ENCODE data around the gene FSTL5. TPM values are rescaled to one million over a fixed set of nuclear protein-coding genes. Genes with fewer than 3 reads are reported as not detected.

Gene FSTL5
- total RNA-seq, 1 donor: not detected

GRCh38 chr4:162016219-162016618 lies 147.6 kb downstream of the FSTL5 start:
- Histone ChIP-seq H3K4me1 (ENCODE audit: insufficient read depth, low read length) (no peaks in the 10 kb centered on the region), H3K27ac (ENCODE audit: low read depth, low read length) (no peak overlapping the region), H3K36me3 (ENCODE audit: insufficient read depth, low read length) (no peaks in the 10 kb centered on the region), H3K4me3 (ENCODE audit: insufficient read depth, low read length) (no peak overlapping the region), H3K79me2 (ENCODE audit: insufficient read depth, low read length) (no peaks in the 10 kb centered on the region), H3K9me3 (ENCODE audit: low read depth, low read length) (no peaks in the 10 kb centered on the region), H4K20me1 (ENCODE audit: insufficient read depth, low read length) (no peaks in the 10 kb centered on the region), H3K4me2 (ENCODE audit: insufficient read depth, low read length) (no peak overlapping the region), H3K27me3 (ENCODE audit: insufficient read depth, low read length) (no peaks in the 10 kb centered on the region), H2AFZ (ENCODE audit: low read length) (no peak overlapping the region)
- no peak for DNase-seq (ENCODE audit: insufficient read length, low spot score, missing footprints)
- TF ChIP-seq CTCF (IDR thresholded peaks at IDR 0.05; ENCODE audit: extremely low read depth, low read depth, low read length): no peak

GRCh38 chr4:162015090-162015489 lies 148.7 kb downstream of the FSTL5 start:
- Histone ChIP-seq H3K36me3 (ENCODE audit: insufficient read depth, low read length) (no peaks in the 10 kb centered on the region), H2AFZ (ENCODE audit: low read length) (no peak overlapping the region), H3K9me3 (ENCODE audit: low read depth, low read length) (no peaks in the 10 kb centered on the region), H3K4me2 (ENCODE audit: insufficient read depth, low read length) (no peak overlapping the region), H4K20me1 (ENCODE audit: insufficient read depth, low read length) (no peaks in the 10 kb centered on the region), H3K79me2 (ENCODE audit: insufficient read depth, low read length) (no peaks in the 10 kb centered on the region), H3K27me3 (ENCODE audit: insufficient read depth, low read length) (no peaks in the 10 kb centered on the region), H3K4me3 (ENCODE audit: insufficient read depth, low read length) (no peak overlapping the region), H3K4me1 (ENCODE audit: insufficient read depth, low read length) (no peaks in the 10 kb centered on the region), H3K27ac (ENCODE audit: low read depth, low read length) (no peak overlapping the region)
- no peak for TF ChIP-seq CTCF (IDR thresholded peaks at IDR 0.05; ENCODE audit: extremely low read depth, low read depth, low read length)
- no peak for DNase-seq (ENCODE audit: insufficient read length, low spot score, missing footprints)

GRCh38 chr4:162011089-162011488 lies 152.7 kb downstream of the FSTL5 start:
- no peak overlapping the region for H3K4me3 ChIP-seq (ENCODE audit: insufficient read depth, low read length)
- H3K79me2 ChIP-seq (ENCODE audit: insufficient read depth, low read length): no peaks in the 10 kb centered on the region
- no peak overlapping the region for H3K27ac ChIP-seq (ENCODE audit: low read depth, low read length)
- no peak overlapping the region for H2AFZ ChIP-seq (ENCODE audit: low read length)
- no peaks in the 10 kb centered on the region for H4K20me1 ChIP-seq (ENCODE audit: insufficient read depth, low read length)
- no peaks in the 10 kb centered on the region for H3K4me1 ChIP-seq (ENCODE audit: insufficient read depth, low read length)
- H3K9me3 ChIP-seq (ENCODE audit: low read depth, low read length): no peaks in the 10 kb centered on the region
- no peaks in the 10 kb centered on the region for H3K36me3 ChIP-seq (ENCODE audit: insufficient read depth, low read length)
- no peaks in the 10 kb centered on the region for H3K27me3 ChIP-seq (ENCODE audit: insufficient read depth, low read length)
- no peak for TF ChIP-seq CTCF (IDR thresholded peaks at IDR 0.05; ENCODE audit: extremely low read depth, low read depth, low read length)
- DNase-seq (ENCODE audit: insufficient read length, low spot score, missing footprints): no peak
- no peak overlapping the region for H3K4me2 ChIP-seq (ENCODE audit: insufficient read depth, low read length)

DNA sequence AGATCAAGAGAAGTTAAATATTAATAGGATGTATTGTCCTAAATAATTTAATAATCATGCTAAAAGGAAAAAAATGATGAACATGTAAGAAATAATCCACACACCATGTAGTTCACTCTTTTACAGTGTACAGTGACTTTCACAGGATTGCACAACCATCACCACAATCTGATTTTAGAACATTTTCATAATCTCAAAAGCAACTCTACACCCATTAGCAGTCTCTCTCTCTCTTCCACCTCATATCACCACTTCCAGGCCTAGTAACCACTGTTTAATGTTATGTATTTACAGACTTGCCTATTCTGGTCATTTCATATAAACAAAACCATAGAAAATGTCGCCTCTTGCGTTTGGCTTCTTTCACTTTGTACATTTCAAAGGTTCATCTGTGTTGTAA lies 153.4 kb downstream of the FSTL5 start:
- Histone ChIP-seq H3K4me1 (ENCODE audit: insufficient read depth, low read length) (no peaks in the 10 kb centered on the region), H3K79me2 (ENCODE audit: insufficient read depth, low read length) (no peaks in the 10 kb centered on the region), H3K27ac (ENCODE audit: low read depth, low read length) (no peak overlapping the region), H4K20me1 (ENCODE audit: insufficient read depth, low read length) (no peaks in the 10 kb centered on the region), H3K9me3 (ENCODE audit: low read depth, low read length) (no peaks in the 10 kb centered on the region), H3K4me2 (ENCODE audit: insufficient read depth, low read length) (no peak overlapping the region), H3K27me3 (ENCODE audit: insufficient read depth, low read length) (no peaks in the 10 kb centered on the region), H2AFZ (ENCODE audit: low read length) (no peak overlapping the region), H3K4me3 (ENCODE audit: insufficient read depth, low read length) (no peak overlapping the region), H3K36me3 (ENCODE audit: insufficient read depth, low read length) (no peaks in the 10 kb centered on the region)
- TF ChIP-seq CTCF (IDR thresholded peaks at IDR 0.05; ENCODE audit: extremely low read depth, low read depth, low read length): no peak
- DNase-seq (ENCODE audit: insufficient read length, low spot score, missing footprints): no peak

Data from osteoblast (primary cell).